Measurements from ENCODE around the gene HS3ST3A1. TPM values are rescaled to one million over a fixed set of nuclear protein-coding genes. Genes with fewer than 3 reads are reported as not detected.

HS3ST3A1 gene
- total and polyA plus RNA-seq, 4 donors = 0.18 to 8.0 (median 5.6) TPM

DNA sequence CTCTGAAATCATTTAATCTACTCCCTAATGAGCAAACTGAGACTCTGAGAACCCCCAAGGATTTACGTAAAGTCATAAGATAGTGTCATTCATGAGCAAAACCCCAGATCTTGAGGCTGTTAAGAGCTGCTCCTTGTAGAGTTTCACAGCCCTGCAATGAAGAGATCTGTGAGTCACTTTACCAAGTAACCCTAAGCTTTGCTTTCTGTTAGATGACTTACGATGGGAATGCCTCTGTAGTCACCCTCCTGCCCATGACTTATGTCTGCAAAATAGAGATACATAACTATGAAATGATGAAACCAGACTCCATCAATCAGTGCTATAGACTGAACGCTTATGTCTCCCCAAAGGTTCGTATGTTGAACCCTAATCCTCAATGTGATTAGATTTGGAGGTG, 117.7 kb downstream of the HS3ST3A1 start:
- H3K4me1 ChIP-seq (ENCODE audit: control insufficient read depth in 5 of 5, insufficient read depth in 5 of 5, low read length in 5 of 5) = no peaks in the 10 kb centered on the region
- 94 to 96% methylated on average over 4 of the region's 4 CpGs for WGBS, 2 donors
- H3K9me3 ChIP-seq (ENCODE audit: control insufficient read depth in 4 of 4, insufficient read depth in 3 of 4, low read length in 3 of 4) = peaks cover 2 to 9% (median 7%) of the 10 kb centered on the region in 4 donors
- DNase-seq = no peak
- H3K36me3 ChIP-seq (ENCODE audit: control insufficient read depth in 4 of 4, insufficient read depth in 4 of 4, low read length in 4 of 4) = no peaks in the 10 kb centered on the region
- H3K4me3 ChIP-seq = no peak overlapping the region
- TF ChIP-seq, protein P1, sequence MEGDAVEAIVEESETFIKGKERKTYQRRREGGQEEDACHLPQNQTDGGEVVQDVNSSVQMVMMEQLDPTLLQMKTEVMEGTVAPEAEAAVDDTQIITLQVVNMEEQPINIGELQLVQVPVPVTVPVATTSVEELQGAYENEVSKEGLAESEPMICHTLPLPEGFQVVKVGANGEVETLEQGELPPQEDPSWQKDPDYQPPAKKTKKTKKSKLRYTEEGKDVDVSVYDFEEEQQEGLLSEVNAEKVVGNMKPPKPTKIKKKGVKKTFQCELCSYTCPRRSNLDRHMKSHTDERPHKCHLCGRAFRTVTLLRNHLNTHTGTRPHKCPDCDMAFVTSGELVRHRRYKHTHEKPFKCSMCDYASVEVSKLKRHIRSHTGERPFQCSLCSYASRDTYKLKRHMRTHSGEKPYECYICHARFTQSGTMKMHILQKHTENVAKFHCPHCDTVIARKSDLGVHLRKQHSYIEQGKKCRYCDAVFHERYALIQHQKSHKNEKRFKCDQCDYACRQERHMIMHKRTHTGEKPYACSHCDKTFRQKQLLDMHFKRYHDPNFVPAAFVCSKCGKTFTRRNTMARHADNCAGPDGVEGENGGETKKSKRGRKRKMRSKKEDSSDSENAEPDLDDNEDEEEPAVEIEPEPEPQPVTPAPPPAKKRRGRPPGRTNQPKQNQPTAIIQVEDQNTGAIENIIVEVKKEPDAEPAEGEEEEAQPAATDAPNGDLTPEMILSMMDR (IDR thresholded peaks at IDR 0.05; ENCODE audit: control extremely low read depth, extremely low read depth) = no peak
- H3K9ac ChIP-seq (ENCODE audit: insufficient read depth in 1 of 2, low read length in 2 of 2) = no peak overlapping the region
- no peaks in the 10 kb centered on the region for H3K27me3 ChIP-seq (ENCODE audit: control insufficient read depth in 3 of 3, insufficient read depth in 3 of 3, low read length in 2 of 3)
- H3K27ac ChIP-seq (ENCODE audit: low read depth in 1 of 2, low read length in 1 of 2) = no peak overlapping the region
- ATAC-seq (ENCODE audit: insufficient read depth, low FRiP score) = no peak

DNA sequence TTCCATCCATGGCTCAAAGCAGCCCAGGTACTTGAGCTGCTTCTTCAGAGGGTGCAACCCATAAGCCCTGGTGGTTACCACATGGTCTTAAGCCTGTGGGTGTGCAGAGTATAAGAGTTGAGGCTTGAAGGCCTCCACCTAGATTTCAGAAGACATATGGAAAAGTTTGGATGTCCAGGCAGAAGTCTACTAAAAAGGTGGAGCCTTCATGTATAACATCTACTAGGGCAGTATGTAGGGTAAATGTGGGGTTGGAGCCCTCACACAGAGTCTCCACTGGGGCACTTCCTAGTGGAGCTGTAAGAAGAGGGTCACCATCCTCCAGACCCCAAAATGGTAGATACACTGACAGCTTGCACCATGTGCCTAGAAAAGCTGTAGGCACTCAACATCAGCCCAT, 120.9 kb downstream of the HS3ST3A1 start:
- TF ChIP-seq, protein P1 (IDR thresholded peaks at IDR 0.05; ENCODE audit: control extremely low read depth, extremely low read depth) = no peak

DNA sequence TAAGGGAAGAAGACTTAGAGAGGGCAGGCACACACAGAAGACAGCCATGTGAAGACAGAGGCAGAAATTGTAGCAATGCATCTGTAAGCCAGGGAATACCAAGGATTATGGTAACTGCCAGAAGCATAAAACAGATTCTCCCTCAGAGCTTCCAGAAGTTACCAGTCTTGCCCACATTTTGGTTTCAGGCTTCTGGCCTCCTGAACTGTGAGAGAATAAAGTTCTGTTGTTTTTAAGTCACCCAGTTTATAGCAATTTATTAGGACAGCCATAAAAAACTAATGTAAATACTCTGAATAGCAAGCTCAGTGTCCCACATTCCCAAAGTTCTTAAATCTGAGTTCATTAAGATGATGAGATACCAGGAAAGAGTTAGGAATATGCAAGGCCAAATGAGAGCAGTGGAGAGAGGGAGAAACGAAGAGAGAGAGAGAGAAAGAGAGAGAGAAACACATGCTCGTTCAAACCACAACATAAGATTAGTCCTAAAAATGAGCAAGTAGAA, 123.4 kb downstream of the HS3ST3A1 start:
- Histone ChIP-seq H3K9me3 (ENCODE audit: control insufficient read depth in 4 of 4, insufficient read depth in 3 of 4, low read length in 3 of 4) (peaks cover 2 to 8% (median 6%) of the 10 kb centered on the region in 4 donors), H3K27me3 (ENCODE audit: control insufficient read depth in 3 of 3, insufficient read depth in 3 of 3, low read length in 2 of 3) (no peaks in the 10 kb centered on the region), H3K27ac (ENCODE audit: low read depth in 1 of 2, low read length in 1 of 2) (no peak overlapping the region), H3K4me3 (no peak overlapping the region), H3K36me3 (ENCODE audit: control insufficient read depth in 4 of 4, insufficient read depth in 4 of 4, low read length in 4 of 4) (no peaks in the 10 kb centered on the region), H3K9ac (ENCODE audit: insufficient read depth in 1 of 2, low read length in 2 of 2) (no peak overlapping the region), H3K4me1 (ENCODE audit: control insufficient read depth in 5 of 5, insufficient read depth in 5 of 5, low read length in 5 of 5) (peaks cover 0 to 5% (median 0%) of the 10 kb centered on the region in 5 donors)
- ATAC-seq (ENCODE audit: insufficient read depth, low FRiP score) (no peak), DNase-seq (no peak)
- TF ChIP-seq, protein P1 (IDR thresholded peaks at IDR 0.05; ENCODE audit: control extremely low read depth, extremely low read depth) = no peak
- 77 to 83% methylated on average over 2 of the region's 2 CpGs for WGBS, 2 donors

More for the DNA sequence above, 120.9 kb downstream of the HS3ST3A1 start:
- Histone ChIP-seq H3K27me3 (ENCODE audit: control insufficient read depth in 3 of 3, insufficient read depth in 3 of 3, low read length in 2 of 3) (no peaks in the 10 kb centered on the region), H3K4me3 (no peak overlapping the region), H3K9me3 (ENCODE audit: control insufficient read depth in 4 of 4, insufficient read depth in 3 of 4, low read length in 3 of 4) (peaks cover 2 to 9% (median 7%) of the 10 kb centered on the region in 4 donors), H3K9ac (ENCODE audit: insufficient read depth in 1 of 2, low read length in 2 of 2) (no peak overlapping the region), H3K36me3 (ENCODE audit: control insufficient read depth in 4 of 4, insufficient read depth in 4 of 4, low read length in 4 of 4) (no peaks in the 10 kb centered on the region), H3K4me1 (ENCODE audit: control insufficient read depth in 5 of 5, insufficient read depth in 5 of 5, low read length in 5 of 5) (no peaks in the 10 kb centered on the region), H3K27ac (ENCODE audit: low read depth in 1 of 2, low read length in 1 of 2) (no peak overlapping the region)
- DNase-seq = no peak
- ATAC-seq (ENCODE audit: insufficient read depth, low FRiP score) = no peak

DNA sequence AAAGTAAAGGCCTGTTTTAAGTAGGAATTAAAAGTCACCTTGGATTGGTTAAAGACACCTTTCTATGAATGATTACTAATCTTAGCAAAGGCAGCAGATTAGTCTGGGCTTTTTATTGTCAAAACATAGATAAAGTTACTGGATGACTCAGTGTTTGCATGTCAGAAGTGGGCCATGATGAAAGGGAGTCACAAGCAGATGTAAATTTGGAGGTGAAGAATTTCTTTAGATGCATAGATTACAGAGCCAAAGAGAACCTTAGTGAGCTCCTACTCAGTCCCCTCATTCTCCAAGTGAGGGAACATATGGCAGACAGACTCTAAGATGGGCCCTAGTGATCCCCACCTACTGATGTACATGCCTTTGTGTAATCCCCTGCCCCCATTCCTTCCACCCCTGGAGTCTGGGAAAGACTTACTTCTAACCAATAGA, 124.5 kb downstream of the HS3ST3A1 start:
- Histone ChIP-seq H3K4me3 (no peak overlapping the region), H3K4me1 (ENCODE audit: control insufficient read depth in 5 of 5, insufficient read depth in 5 of 5, low read length in 5 of 5) (peaks cover 0 to 5% (median 0%) of the 10 kb centered on the region in 5 donors), H3K27me3 (ENCODE audit: control insufficient read depth in 3 of 3, insufficient read depth in 3 of 3, low read length in 2 of 3) (no peaks in the 10 kb centered on the region), H3K9me3 (ENCODE audit: control insufficient read depth in 4 of 4, insufficient read depth in 3 of 4, low read length in 3 of 4) (peaks cover 2 to 8% (median 6%) of the 10 kb centered on the region in 4 donors), H3K27ac (ENCODE audit: low read depth in 1 of 2, low read length in 1 of 2) (no peak overlapping the region), H3K9ac (ENCODE audit: insufficient read depth in 1 of 2, low read length in 2 of 2) (no peak overlapping the region), H3K36me3 (ENCODE audit: control insufficient read depth in 4 of 4, insufficient read depth in 4 of 4, low read length in 4 of 4) (no peaks in the 10 kb centered on the region)
- DNase-seq = no peak
- ATAC-seq (ENCODE audit: insufficient read depth, low FRiP score) = no peak
- TF ChIP-seq, protein P1 (IDR thresholded peaks at IDR 0.05; ENCODE audit: control extremely low read depth, extremely low read depth) = no peak

All from lung (tissue), 12 donors.